HS-27A (cell line): Measurements from ENCODE around the gene FHAD1.

ENCODE experiments used
- DNase-seq: peaks from one replicate; pipeline ENCODE4 v3.0.0-alpha.2; 2012; ENCODE audit warnings: low read depth, missing footprints

Gene FHAD1

GRCh38 chr1:15218287-15219279, 28.4 kb upstream of the FHAD1 start:
- no peak for DNase-seq

GRCh38 chr1:15219280-15220023, 27.6 kb upstream of the FHAD1 start:
- no peak for DNase-seq

- DNase-seq, result no peak
Observed at GRCh38 chr1:15220024-15220392, 27.0 kb upstream of the FHAD1 start.

- no peak for DNase-seq
Observed at GRCh38 chr1:15220825-15221431, 26.1 kb upstream of the FHAD1 start.

- no peak for DNase-seq
Observed at GRCh38 chr1:15222653-15223303, 24.2 kb upstream of the FHAD1 start.

GRCh38 chr1:15224259-15224869, 22.7 kb upstream of the FHAD1 start:
- no peak for DNase-seq

- no peak for DNase-seq
Observed at GRCh38 chr1:15224974-15225373, 22.0 kb upstream of the FHAD1 start.

- DNase-seq, result no peak
Observed at GRCh38 chr1:15225461-15225860, 21.6 kb upstream of the FHAD1 start.

- DNase-seq, result no peak
Observed at GRCh38 chr1:15226388-15227255, 20.4 kb upstream of the FHAD1 start.

GRCh38 chr1:15229707-15230131, 17.3 kb upstream of the FHAD1 start:
- no peak for DNase-seq

- no peak for DNase-seq
Observed at GRCh38 chr1:15231714-15232201, 15.3 kb upstream of the FHAD1 start.

GRCh38 chr1:15233689-15234088, 13.3 kb upstream of the FHAD1 start:
- DNase-seq, result no peak

- DNase-seq, result no peak
Observed at GRCh38 chr1:15236321-15236721, 10.7 kb upstream of the FHAD1 start.

- DNase-seq, result no peak
Observed at GRCh38 chr1:15236746-15237145, 10.3 kb upstream of the FHAD1 start.

- no peak for DNase-seq
Observed at GRCh38 chr1:15238789-15239188, 8.2 kb upstream of the FHAD1 start.

GRCh38 chr1:15242766-15243165, 4.3 kb upstream of the FHAD1 start:
- no peak for DNase-seq

GRCh38 chr1:15243275-15244043, 3.6 kb upstream of the FHAD1 start:
- no peak for DNase-seq

- no peak for DNase-seq
Observed at GRCh38 chr1:15244813-15245212, 2.2 kb upstream of the FHAD1 start.

GRCh38 chr1:15245593-15246360, 1.2 kb upstream of the FHAD1 start:
- DNase-seq, result no peak
